SU-DHL-6 (cell line): ENCODE data around the gene SERPINB6.

ENCODE experiments used
- H2AFZ ChIP-seq: fragments of 200-600 bp; sonication (generic); 2 replicates; pipeline ENCODE4 v1.6.1; 2014; ENCODE audit warnings: low read depth, mild to moderate bottlenecking, moderate library complexity, mixed read lengths, antibody characterized with exemption, low read length; ENCODE audit not compliant: severe bottlenecking
- H3F3A ChIP-seq: fragments of 200-600 bp; shearing (Covaris generic); 2 replicates; pipeline ENCODE4 v1.6.0; 2016; ENCODE audit warnings: antibody characterized with exemption, mild to moderate bottlenecking; ENCODE audit not compliant: insufficient read depth
- H3K27ac ChIP-seq: fragments of 200-600 bp; sonication (generic); 2 replicates; pipeline ENCODE4 v1.5.1; 2016; ENCODE audit warnings: low read depth, mild to moderate bottlenecking, low read length, moderate library complexity, mixed read lengths
- H3K27me3 ChIP-seq: fragments of 200-600 bp; sonication (generic), shearing (Covaris generic); 2 replicates; pipeline ENCODE4 v1.6.0; 2014; ENCODE audit warnings: mild to moderate bottlenecking, low read length
- H3K36me3 ChIP-seq: fragments of 200-600 bp; sonication (generic); 2 replicates; pipeline ENCODE4 v1.6.1; 2014; ENCODE audit warnings: mild to moderate bottlenecking, low read length, mixed read lengths
- H3K4me2 ChIP-seq: fragments of 300-600, 200-600 bp; shearing (Covaris generic), sonication (generic); 2 replicates; pipeline ENCODE4 v1.6.0; 2014; ENCODE audit warnings: low read length, low read depth, mild to moderate bottlenecking; ENCODE audit not compliant: poor library complexity, severe bottlenecking
- H3K4me3 ChIP-seq: fragments of 200-600 bp; sonication (generic); 2 replicates; pipeline ENCODE4 v1.5.1; 2014; ENCODE audit warnings: antibody characterized with exemption, low read length, mild to moderate bottlenecking, mixed read lengths; ENCODE audit not compliant: insufficient read depth, poor library complexity, severe bottlenecking
- H3K79me2 ChIP-seq: fragments of 200-600 bp; sonication (generic); 2 replicates; pipeline ENCODE4 v1.6.1; 2014; ENCODE audit warnings: mild to moderate bottlenecking, low read length, moderate library complexity; ENCODE audit not compliant: insufficient read depth
- H3K9ac ChIP-seq: fragments of 200-600 bp; sonication (generic); 2 replicates; pipeline ENCODE4 v1.7.0; 2014; ENCODE audit warnings: mild to moderate bottlenecking, low read length
- H3K9me2 ChIP-seq: fragments of 200-600 bp; sonication (generic); replicated peaks from 2 replicates; pipeline ENCODE4 v1.6.1; 2014; ENCODE audit warnings: low read length; ENCODE audit not compliant: insufficient read depth
- H3K9me3 ChIP-seq: fragments of 200-600 bp; sonication (generic); 2 replicates; pipeline ENCODE4 v1.6.1; 2014; ENCODE audit warnings: low read length, mixed read lengths; ENCODE audit not compliant: insufficient read depth
- H4K20me1 ChIP-seq: fragments of 200-600 bp; sonication (generic); 2 replicates; pipeline ENCODE4 v1.6.1; 2014; ENCODE audit warnings: low read depth, mild to moderate bottlenecking, antibody characterized with exemption, low read length, moderate library complexity, mixed read lengths
- CTCF ChIP-seq: fragments of 200-600 bp; sonication (generic); IDR thresholded peaks from one replicate; pipeline ENCODE4 v1.5.1; 2017; ENCODE audit warnings: antibody characterized with exemption, mild to moderate bottlenecking, low read length, moderate library complexity; ENCODE audit not compliant: insufficient read depth, poor library complexity, severe bottlenecking
- EZH2phosphoT487 ChIP-seq: fragments of 200-600 bp; sonication (generic), shearing (Covaris generic); conservative IDR thresholded peaks from 2 replicates; pipeline ENCODE4 v1.6.1; 2018; ENCODE audit warnings: mild to moderate bottlenecking, antibody characterized with exemption, low read length, moderate library complexity, mixed read lengths

SERPINB6 gene

DNA sequence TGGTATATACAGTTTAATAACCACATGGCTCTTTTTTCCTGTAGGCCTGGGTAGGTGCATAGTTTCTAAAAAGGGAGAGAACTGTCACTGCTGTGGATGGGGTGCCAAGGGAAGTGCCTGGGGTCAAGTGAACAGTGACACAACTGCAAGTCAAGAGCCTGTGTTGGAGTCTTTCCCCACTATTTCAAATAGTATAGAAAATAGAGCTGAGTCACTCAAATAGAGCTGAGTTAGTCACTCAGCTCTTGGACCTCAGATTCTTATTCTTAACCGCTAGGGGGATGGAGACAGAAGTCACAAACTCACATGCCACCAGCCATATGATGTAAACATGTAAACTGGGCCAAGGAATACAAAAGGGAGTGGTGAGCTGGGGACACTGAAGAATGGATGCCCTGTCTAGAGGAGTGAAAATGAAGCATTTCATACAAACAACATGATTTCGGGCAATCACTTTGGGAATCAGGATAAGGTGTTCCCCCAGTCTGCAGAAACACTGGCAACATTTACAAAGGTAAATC, 30.5 kb upstream of the SERPINB6 start:
- no peaks in the 10 kb centered on the region for H4K20me1 ChIP-seq
- H3K36me3 ChIP-seq: no peaks in the 10 kb centered on the region
- H3K27me3 ChIP-seq: no peaks in the 10 kb centered on the region
- no peak overlapping the region for H2AFZ ChIP-seq
- H3K9me2 ChIP-seq: no peaks in the 10 kb centered on the region
- H3K9me3 ChIP-seq: no peaks in the 10 kb centered on the region
- H3K9ac ChIP-seq: no peak overlapping the region
- peaks cover 6% of the 10 kb centered on the region for H3F3A ChIP-seq
- H3K79me2 ChIP-seq: no peaks in the 10 kb centered on the region
- peak overlapping the region; percentile 7 for H3K4me2 ChIP-seq
- H3K4me3 ChIP-seq: no peak overlapping the region
- H3K27ac ChIP-seq: peak overlapping the region; percentile 7
- TF ChIP-seq EZH2phosphoT487: no peak
- TF ChIP-seq CTCF: peak; percentile 79

- no peak for TF ChIP-seq CTCF
- no peak for TF ChIP-seq EZH2phosphoT487
- Histone ChIP-seq H3K4me3 (no peak overlapping the region), H3K27me3 (no peaks in the 10 kb centered on the region), H3K9ac (no peak overlapping the region), H3K36me3 (no peaks in the 10 kb centered on the region), H3K9me2 (no peaks in the 10 kb centered on the region), H3F3A (peaks cover 6% of the 10 kb centered on the region), H3K79me2 (no peaks in the 10 kb centered on the region), H2AFZ (no peak overlapping the region), H3K27ac (peak overlapping the region; percentile 7), H4K20me1 (no peaks in the 10 kb centered on the region), H3K4me2 (peak overlapping the region; percentile 7), H3K9me3 (no peaks in the 10 kb centered on the region)
Observed at GRCh38 chr6:3001146-3001772, 29.9 kb upstream of the SERPINB6 start.

GRCh38 chr6:2999618-3000557, 28.5 kb upstream of the SERPINB6 start, which contains the start of gene NQO2:
Gene NQO2, plus strand, starts transcription at chr6:2999894. Its CDS starts 6,659 bp downstream, at chr6:3006553.
- Histone ChIP-seq H2AFZ (peak within 1 kb of the TSS; percentile 91), H3K9ac (peak within 1 kb of the TSS; percentile 74), H3K27ac (no peak within 1 kb of the TSS; the same call in 1 of the 2 replicates)

More at GRCh38 chr6:2999618-3000557, 28.5 kb upstream of the SERPINB6 start, which contains the start of gene NQO2:
- Histone ChIP-seq H3K9me3 (no peaks in the 10 kb centered on the region), H3F3A (peaks cover 6% of the 10 kb centered on the region), H3K4me2 (peak within 1 kb of the TSS; percentile 69), H4K20me1 (no peaks in the 10 kb centered on the region), H3K4me3 (peak within 1 kb of the TSS; percentile 64), H3K27me3 (no peaks in the 10 kb centered on the region), H3K9me2 (no peaks in the 10 kb centered on the region), H3K36me3 (no peaks in the 10 kb centered on the region), H3K79me2 (no peaks in the 10 kb centered on the region)
- TF ChIP-seq CTCF (no peak), EZH2phosphoT487 (no peak)
